Fibroblast of the aortic adventitia (primary cell): Measurements from ENCODE around the gene TARBP2. TPM values are rescaled to one million over a fixed set of nuclear protein-coding genes. Genes with fewer than 3 reads are reported as not detected.

Source experiments
- DNase-seq: peaks from one replicate; pipeline ENCODE4 v3.0.0-alpha.2; 2010; ENCODE audit warnings: low read depth
- H3K4me3 ChIP-seq: 2 replicates; pipeline ENCODE4 v1.5.1; 2011; ENCODE audit warnings: low read depth, mild to moderate bottlenecking, control low read depth, low read length, moderate library complexity
- total RNA-seq: library from RNA; depleted of rRNA; stranded (reverse); fragments of >200 nt; gene quantifications from 2 replicates; pipeline ENCODE4 v1.2.3, GENCODE V29; 2012; ENCODE audit warnings: low replicate concordance
- TF ChIP-seq, protein P1 (sequence below): IDR thresholded peaks from 2 replicates; pipeline ENCODE4 v1.5.1; 2011; ENCODE audit warnings: mild to moderate bottlenecking, low read length, control low read depth, inconsistent platforms; ENCODE audit not compliant: insufficient read depth

The TARBP2 gene, protein sequence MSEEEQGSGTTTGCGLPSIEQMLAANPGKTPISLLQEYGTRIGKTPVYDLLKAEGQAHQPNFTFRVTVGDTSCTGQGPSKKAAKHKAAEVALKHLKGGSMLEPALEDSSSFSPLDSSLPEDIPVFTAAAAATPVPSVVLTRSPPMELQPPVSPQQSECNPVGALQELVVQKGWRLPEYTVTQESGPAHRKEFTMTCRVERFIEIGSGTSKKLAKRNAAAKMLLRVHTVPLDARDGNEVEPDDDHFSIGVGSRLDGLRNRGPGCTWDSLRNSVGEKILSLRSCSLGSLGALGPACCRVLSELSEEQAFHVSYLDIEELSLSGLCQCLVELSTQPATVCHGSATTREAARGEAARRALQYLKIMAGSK
- total RNA-seq: 32.4 and 43.9 TPM in 2 replicates

DNA sequence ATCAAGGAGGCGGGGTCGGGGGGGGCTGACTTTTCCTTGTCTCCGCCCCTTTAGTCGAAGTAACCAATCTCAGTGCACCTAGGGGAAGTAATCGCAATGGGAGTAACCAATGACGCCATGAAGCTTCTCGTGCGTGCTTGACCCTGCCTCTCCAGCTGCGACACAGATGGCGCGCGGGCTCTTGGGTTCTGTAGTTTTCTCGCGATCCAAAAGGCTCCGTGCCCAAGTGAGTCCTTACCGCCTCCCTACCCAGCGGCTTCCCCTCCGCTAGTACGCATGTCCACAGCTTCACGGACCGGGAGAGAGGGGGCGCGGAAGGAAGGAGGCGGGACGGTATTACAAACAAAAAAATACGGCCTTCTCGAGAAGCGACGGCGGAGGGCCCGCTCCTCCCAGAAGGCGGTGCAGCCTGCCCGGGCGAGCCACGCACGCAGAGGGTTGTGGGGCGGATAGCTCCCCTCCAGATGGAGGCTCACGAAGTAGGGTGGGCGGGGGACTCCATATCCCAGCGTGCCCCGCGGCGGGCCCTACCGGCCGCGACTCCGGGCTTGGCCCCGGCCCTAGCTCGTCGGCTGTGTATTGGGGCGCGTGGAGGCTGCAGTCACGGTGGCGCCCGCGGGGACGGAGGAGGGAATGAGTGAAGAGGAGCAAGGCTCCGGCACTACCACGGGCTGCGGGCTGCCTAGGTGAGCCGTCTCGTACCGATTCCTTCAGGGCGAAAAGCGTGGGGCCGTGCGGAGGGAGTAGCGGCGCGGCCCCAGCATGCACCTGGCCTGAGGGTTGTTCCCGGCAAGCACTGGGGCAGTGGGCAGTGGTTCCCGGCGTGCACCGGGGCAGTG lies at the start of gene TARBP2:
Gene TARBP2, plus strand, starts transcription at position 508 of the 839 bp plus-strand sequence. Its CDS starts 126 bp downstream, at position 634.
- DNase-seq: peak; percentile 100
- TF ChIP-seq, protein P1, sequence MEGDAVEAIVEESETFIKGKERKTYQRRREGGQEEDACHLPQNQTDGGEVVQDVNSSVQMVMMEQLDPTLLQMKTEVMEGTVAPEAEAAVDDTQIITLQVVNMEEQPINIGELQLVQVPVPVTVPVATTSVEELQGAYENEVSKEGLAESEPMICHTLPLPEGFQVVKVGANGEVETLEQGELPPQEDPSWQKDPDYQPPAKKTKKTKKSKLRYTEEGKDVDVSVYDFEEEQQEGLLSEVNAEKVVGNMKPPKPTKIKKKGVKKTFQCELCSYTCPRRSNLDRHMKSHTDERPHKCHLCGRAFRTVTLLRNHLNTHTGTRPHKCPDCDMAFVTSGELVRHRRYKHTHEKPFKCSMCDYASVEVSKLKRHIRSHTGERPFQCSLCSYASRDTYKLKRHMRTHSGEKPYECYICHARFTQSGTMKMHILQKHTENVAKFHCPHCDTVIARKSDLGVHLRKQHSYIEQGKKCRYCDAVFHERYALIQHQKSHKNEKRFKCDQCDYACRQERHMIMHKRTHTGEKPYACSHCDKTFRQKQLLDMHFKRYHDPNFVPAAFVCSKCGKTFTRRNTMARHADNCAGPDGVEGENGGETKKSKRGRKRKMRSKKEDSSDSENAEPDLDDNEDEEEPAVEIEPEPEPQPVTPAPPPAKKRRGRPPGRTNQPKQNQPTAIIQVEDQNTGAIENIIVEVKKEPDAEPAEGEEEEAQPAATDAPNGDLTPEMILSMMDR: no peak
- H3K4me3 ChIP-seq: peak within 1 kb of the TSS; percentile 91

DNA sequence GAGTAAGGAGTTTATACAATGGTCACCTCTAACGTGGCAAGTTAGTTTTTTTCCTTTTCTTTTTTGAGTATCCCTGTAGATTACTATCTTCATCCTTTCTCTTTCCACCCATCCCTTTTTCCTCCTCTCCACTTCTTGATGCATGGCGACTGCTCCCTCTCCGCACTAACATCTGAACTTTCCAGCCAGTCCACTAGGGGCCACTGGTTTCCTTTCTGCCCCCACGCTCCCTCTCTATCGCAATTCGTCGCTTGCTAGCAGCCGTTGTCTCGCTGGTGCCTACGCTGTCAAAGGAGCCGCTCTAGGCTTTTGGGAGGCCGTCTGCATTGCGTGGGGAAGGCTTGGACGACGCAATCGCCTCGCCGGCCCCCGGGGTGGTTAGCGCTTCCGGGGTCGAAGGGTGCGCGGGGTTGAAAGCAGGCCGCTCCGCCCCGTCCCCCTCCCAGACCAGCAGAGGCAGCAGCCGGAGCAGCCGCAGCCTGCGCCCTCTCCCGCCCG lies 49.4 kb upstream of the TARBP2 start, which contains the start of gene PCBP2:
Gene PCBP2, plus strand, starts transcription at position 442 of the 498 bp plus-strand sequence. CDS start 2,699 bp downstream, outside the sequence.
- peak within 1 kb of the TSS; percentile 76 for H3K4me3 ChIP-seq
- peak; percentile 100 for DNase-seq
- TF ChIP-seq, protein P1: peak; percentile 89

DNA sequence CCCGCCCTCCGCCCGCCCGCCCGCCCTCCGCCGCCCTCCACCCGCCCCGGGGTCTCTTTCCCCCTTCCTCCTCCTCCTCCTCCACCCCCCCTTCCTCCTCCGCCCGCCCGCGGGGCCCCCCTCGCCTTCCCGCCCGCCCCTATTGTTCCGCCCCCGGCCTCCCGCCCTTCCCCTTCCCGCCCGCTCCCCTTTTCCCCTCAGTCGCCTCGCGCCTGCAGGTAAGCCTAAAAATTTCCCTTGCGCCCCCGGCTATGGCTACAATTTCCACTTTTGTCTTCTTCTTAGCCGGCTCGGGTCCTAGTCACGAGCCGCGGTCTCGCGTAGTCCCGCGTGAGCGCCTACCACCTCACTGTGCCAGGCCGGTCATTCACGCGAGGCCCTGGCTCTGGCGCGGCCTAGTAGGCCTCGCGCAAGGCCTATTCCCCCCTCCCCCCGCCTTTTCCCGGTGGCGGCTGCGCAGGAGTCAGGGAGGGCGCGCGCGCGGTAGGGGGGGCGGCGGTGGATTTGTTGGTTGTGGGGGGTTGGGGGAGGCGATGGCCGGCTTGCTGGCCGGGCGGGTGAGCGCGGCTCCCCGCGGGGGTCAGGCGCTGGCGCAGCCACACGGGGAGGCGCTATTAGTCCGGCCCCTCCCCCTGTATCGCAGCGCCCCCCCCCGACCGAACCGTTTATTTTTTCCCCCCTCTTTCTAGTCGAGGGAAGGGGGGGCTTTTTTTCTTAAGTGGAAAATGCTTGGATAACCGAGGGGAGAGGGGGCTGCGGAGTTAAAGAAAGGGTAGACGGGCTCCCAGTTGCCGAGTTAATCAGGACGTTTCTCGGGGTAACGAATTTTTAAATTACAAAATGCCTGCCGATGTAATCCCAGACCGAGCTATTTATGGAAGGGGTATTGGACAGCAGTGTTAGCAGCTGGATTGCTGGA lies 48.7 kb upstream of the TARBP2 start:
- H3K4me3 ChIP-seq: peak overlapping the region; percentile 76
- TF ChIP-seq, protein P1: no peak
- DNase-seq: peak; percentile 85

DNA sequence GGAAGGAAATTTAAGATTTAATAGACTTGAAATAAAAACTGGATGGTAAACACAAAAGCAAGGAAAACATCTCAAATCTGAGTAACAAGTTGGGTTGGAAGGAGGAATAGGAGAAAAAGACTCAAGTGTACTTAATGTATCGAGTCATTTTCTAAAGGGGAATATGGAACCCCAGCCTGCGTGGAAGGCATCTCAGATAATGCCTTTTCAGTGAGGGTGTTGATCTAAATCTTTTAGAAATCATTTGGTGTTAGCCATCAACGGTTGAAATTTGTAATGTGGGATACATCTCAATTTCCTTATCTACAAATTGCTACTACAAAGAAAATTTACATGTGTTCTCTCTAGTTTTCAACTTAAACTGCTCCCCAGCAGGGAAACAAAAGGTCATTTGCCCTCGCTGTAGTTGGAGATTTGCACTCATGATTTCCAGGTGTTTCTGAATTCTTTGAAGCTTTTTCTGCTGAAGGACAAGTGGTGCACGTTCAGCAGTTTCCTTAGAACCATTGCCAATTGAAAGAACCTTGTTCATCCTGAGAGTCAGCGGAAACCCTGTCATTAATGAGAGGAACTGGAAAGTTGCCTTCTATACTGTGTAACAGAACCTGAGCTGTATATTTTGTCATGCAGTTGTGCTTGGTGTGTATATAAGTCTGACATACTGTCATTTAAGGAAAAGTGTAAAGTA lies 47.0 kb upstream of the TARBP2 start:
- peak overlapping the region; percentile 76 for H3K4me3 ChIP-seq
- TF ChIP-seq, protein P1: no peak
- DNase-seq: no peak

DNA sequence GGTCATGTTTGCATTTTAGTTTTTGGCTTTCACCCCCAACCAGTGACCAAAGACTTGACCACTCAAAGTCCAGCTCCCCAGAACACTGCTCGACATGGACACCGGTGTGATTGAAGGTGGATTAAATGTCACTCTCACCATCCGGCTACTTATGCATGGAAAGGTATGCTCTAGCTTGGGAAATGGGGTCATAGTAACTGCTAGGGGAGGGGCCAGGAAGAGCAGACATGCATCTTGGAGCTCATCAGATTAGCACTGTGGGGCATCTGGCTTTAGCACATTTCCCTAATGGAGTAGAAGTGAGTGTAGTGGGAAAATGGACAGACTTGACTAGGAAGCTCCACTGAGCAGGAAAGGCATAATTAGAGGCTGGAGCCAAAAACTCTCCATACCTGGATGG lies 46.4 kb upstream of the TARBP2 start:
- TF ChIP-seq, protein P1: no peak
- peak overlapping the region; percentile 76 for H3K4me3 ChIP-seq
- no peak for DNase-seq
